ENCODE results near the gene GRIK1. TPM values are rescaled to one million over a fixed set of nuclear protein-coding genes. Genes with fewer than 3 reads are reported as not detected.

Gene GRIK1
- total RNA-seq, 2 donors from 2014 or later = 0.36 TPM; not detected in 1

GRCh38 chr21:29506947-29507346, 432.8 kb downstream of the GRIK1 start:
- Histone ChIP-seq H3K36me3 (no peaks in the 10 kb centered on the region), H3K9me3 (no peaks in the 10 kb centered on the region), H3K27ac (no peak overlapping the region), H3K4me1 (replicated peaks) (no peaks in the 10 kb centered on the region), H3K27me3 (replicated peaks; ENCODE audit: insufficient read depth) (no peaks in the 10 kb centered on the region), H3K4me3 (no peak overlapping the region)
- intact Hi-C loops (cut with DNase I) = no loop called here
- TF ChIP-seq POLR2AphosphoS5 (IDR thresholded peaks at IDR 0.05) = no peak
- no peak for TF ChIP-seq CTCF (IDR thresholded peaks at IDR 0.05)
- TF ChIP-seq POLR2A (IDR thresholded peaks at IDR 0.05) = no peak
- 84% methylated on average over 3 of the region's 3 CpGs for WGBS
- DNase-seq (ENCODE audit: low spot score) = no peak

GRCh38 chr21:29506214-29506613, 433.6 kb downstream of the GRIK1 start:
- TF ChIP-seq POLR2A (IDR thresholded peaks at IDR 0.05) (no peak), CTCF (IDR thresholded peaks at IDR 0.05) (no peak), POLR2AphosphoS5 (IDR thresholded peaks at IDR 0.05) (no peak)
- Histone ChIP-seq H3K4me3 (no peak overlapping the region), H3K36me3 (no peaks in the 10 kb centered on the region), H3K27ac (no peak overlapping the region), H3K9me3 (no peaks in the 10 kb centered on the region), H3K27me3 (replicated peaks; ENCODE audit: insufficient read depth) (no peaks in the 10 kb centered on the region), H3K4me1 (replicated peaks) (no peaks in the 10 kb centered on the region)
- WGBS = 57% methylated on average over 6 of the region's 6 CpGs
- intact Hi-C loops (cut with DNase I) = no loop called here
- no peak for DNase-seq (ENCODE audit: low spot score)

GRCh38 chr21:29504751-29505321, 435.0 kb downstream of the GRIK1 start:
- Histone ChIP-seq H3K9me3 (no peaks in the 10 kb centered on the region), H3K4me3 (no peak overlapping the region), H3K4me1 (replicated peaks) (no peaks in the 10 kb centered on the region), H3K27ac (no peak overlapping the region), H3K36me3 (no peaks in the 10 kb centered on the region), H3K27me3 (replicated peaks; ENCODE audit: insufficient read depth) (no peaks in the 10 kb centered on the region)
- 62% methylated on average over 3 of the region's 3 CpGs for WGBS
- DNase-seq (ENCODE audit: low spot score) = no peak
- no peak for TF ChIP-seq CTCF (IDR thresholded peaks at IDR 0.05)
- no peak for TF ChIP-seq POLR2AphosphoS5 (IDR thresholded peaks at IDR 0.05)
- no peak for TF ChIP-seq POLR2A (IDR thresholded peaks at IDR 0.05)
- intact Hi-C loops (cut with DNase I) = no loop called here

- Histone ChIP-seq H3K4me1 (replicated peaks) (no peaks in the 10 kb centered on the region), H3K9me3 (no peaks in the 10 kb centered on the region), H3K27me3 (replicated peaks; ENCODE audit: insufficient read depth) (no peaks in the 10 kb centered on the region), H3K36me3 (no peaks in the 10 kb centered on the region), H3K4me3 (no peak overlapping the region), H3K27ac (no peak overlapping the region)
- intact Hi-C loops (cut with DNase I) = no loop called here
- DNase-seq (ENCODE audit: low spot score) = no peak
- WGBS = 64% methylated on average over 1 of the region's 1 CpG
- TF ChIP-seq POLR2AphosphoS5 (IDR thresholded peaks at IDR 0.05) (no peak), POLR2A (IDR thresholded peaks at IDR 0.05) (no peak), CTCF (IDR thresholded peaks at IDR 0.05) (no peak)
Measured at GRCh38 chr21:29501451-29501850, 438.3 kb downstream of the GRIK1 start.

- no peaks in the 10 kb centered on the region for H3K9me3 ChIP-seq
- 94% methylated on average over 10 of the region's 10 CpGs for WGBS
- no peak overlapping the region for H3K27ac ChIP-seq
- intact Hi-C loops (cut with DNase I) = no loop called here
- no peaks in the 10 kb centered on the region for H3K36me3 ChIP-seq
- H3K4me3 ChIP-seq = no peak overlapping the region
- no peaks in the 10 kb centered on the region for H3K4me1 ChIP-seq (replicated peaks)
- no peak for DNase-seq (ENCODE audit: low spot score)
- TF ChIP-seq POLR2A (IDR thresholded peaks at IDR 0.05) = no peak
- peak in 1 of 4 experiments; percentile 7 for TF ChIP-seq CTCF (IDR thresholded peaks at IDR 0.05)
- no peaks in the 10 kb centered on the region for H3K27me3 ChIP-seq (replicated peaks; ENCODE audit: insufficient read depth)
Measured at GRCh38 chr21:29499734-29500343, 440.0 kb downstream of the GRIK1 start.

All from prostate gland (tissue), 2 donors.